Upper lobe of left lung (tissue), 4 donors: ENCODE results near the gene TAAR1.

Experiments
- POLR2A ChIP-seq, 4 donors: fragments of 450-650 bp; IDR thresholded peaks; one replicate each; pipeline ENCODE4 v1.5.1; 2016 to 2017; ENCODE audit warnings: antibody characterized with exemption in 4 of 4, mild to moderate bottlenecking in 2 of 4
- TF ChIP-seq, protein P1 (sequence below), 6 experiments: fragments of 450-650 bp in 4 of 6; fragments of 200-600 bp in 2 of 6; sonication (generic) in 2 of 6; IDR thresholded peaks; one replicate each; pipeline ENCODE4 v1.5.1; 2016 to 2019; ENCODE audit warnings: antibody characterized with exemption in 6 of 6

- TF ChIP-seq, protein P1, sequence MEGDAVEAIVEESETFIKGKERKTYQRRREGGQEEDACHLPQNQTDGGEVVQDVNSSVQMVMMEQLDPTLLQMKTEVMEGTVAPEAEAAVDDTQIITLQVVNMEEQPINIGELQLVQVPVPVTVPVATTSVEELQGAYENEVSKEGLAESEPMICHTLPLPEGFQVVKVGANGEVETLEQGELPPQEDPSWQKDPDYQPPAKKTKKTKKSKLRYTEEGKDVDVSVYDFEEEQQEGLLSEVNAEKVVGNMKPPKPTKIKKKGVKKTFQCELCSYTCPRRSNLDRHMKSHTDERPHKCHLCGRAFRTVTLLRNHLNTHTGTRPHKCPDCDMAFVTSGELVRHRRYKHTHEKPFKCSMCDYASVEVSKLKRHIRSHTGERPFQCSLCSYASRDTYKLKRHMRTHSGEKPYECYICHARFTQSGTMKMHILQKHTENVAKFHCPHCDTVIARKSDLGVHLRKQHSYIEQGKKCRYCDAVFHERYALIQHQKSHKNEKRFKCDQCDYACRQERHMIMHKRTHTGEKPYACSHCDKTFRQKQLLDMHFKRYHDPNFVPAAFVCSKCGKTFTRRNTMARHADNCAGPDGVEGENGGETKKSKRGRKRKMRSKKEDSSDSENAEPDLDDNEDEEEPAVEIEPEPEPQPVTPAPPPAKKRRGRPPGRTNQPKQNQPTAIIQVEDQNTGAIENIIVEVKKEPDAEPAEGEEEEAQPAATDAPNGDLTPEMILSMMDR (IDR thresholded peaks at IDR 0.05) = no peak
- TF ChIP-seq POLR2A (IDR thresholded peaks at IDR 0.05) = no peak
Observed at GRCh38 chr6:132708002-132708401, 49.0 kb upstream of the TAAR1 start.
